ENCODE data around the gene CD59.

CD59 gene

DNA sequence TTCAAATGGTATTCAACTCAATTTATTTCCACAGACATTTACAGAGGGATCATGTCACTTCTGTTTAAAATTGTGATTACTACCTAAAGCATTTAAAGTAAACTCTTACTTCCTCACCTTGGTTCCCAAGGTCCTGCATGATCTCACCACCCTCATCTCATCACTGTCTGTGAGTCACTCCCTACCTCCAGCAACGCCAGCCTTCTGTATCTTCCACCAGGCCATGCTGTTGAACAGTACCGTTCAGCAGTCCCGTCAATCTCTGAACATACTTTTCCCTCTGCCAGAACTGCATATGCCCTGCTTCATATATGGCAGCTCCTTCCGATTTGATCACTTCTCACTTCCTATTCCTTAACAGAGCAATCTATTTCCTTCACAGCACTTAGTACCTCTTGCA lies 36.1 kb upstream of the CD59 start:
- Mint-ChIP-seq H3K4me1 (peaks cover 53% of the 10 kb centered on the region), H3K9me3 (no peaks in the 10 kb centered on the region), H3K27me3 (no peaks in the 10 kb centered on the region), H3K4me3 (peak overlapping the region; percentile 99), H3K36me3 (ENCODE audit: insufficient read depth) (peaks cover 41% of the 10 kb centered on the region), H3K27ac (ENCODE audit: low read depth) (peak overlapping the region; percentile 3)
- ATAC-seq (replicated peaks; ENCODE audit: extremely low read depth, poor library complexity, severe bottlenecking) (no peak), DNase-seq (ENCODE audit: low spot score in 2 of 2) (no peak)

DNA sequence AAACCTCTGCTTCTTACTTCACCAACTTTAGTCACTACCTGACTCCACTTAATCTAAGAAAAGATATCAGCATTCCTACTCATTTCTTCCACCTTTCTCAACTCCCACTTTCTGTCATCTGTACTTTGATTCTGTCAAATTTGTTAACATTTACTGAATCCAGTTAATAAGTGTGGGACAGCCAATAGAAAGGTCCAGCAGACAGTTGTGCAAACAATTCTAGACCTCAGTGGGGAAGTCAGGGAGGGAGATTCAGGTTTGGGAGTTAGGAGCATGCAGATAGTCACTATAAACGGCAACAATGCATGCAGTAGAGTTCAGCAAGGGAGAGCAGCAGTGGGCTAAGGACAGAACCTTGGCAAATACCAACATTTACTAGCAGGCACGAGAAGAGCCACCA lies 34.0 kb upstream of the CD59 start:
- DNase-seq (ENCODE audit: low spot score in 2 of 2) (no peak), ATAC-seq (replicated peaks; ENCODE audit: extremely low read depth, poor library complexity, severe bottlenecking) (no peak)
- peaks cover 58% of the 10 kb centered on the region for H3K36me3 Mint-ChIP-seq (ENCODE audit: insufficient read depth)
- H3K9me3 Mint-ChIP-seq, result no peaks in the 10 kb centered on the region
- H3K27ac Mint-ChIP-seq (ENCODE audit: low read depth), result no peak overlapping the region
- peaks cover 53% of the 10 kb centered on the region for H3K4me1 Mint-ChIP-seq
- H3K4me3 Mint-ChIP-seq, result no peak overlapping the region
- no peaks in the 10 kb centered on the region for H3K27me3 Mint-ChIP-seq

DNA sequence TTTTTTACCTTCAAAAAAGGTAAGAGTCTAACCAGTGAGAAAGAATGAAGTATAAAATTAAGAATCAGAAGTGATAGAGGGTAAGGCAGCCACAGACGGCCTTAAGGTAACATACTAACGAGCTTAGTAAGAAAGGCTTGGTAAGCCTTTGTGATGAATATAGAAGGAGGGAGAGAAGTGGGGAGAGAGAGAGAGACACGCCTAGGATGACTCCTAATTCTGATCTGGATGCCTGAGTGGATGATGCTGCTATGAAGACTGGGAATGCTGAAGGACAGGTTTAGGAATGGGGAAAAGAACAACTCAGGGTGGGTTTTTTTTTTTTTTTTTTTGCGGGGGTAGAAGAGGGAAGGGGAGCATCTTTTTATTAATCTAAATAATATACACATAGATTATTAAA lies 33.3 kb upstream of the CD59 start:
- Mint-ChIP-seq H3K27me3 (no peaks in the 10 kb centered on the region), H3K9me3 (no peaks in the 10 kb centered on the region), H3K4me3 (no peak overlapping the region), H3K4me1 (peaks cover 48% of the 10 kb centered on the region), H3K27ac (ENCODE audit: low read depth) (no peak overlapping the region), H3K36me3 (ENCODE audit: insufficient read depth) (peaks cover 57% of the 10 kb centered on the region)
- no peak for ATAC-seq (replicated peaks; ENCODE audit: extremely low read depth, poor library complexity, severe bottlenecking)
- no peak for DNase-seq (ENCODE audit: low spot score in 2 of 2)

DNA sequence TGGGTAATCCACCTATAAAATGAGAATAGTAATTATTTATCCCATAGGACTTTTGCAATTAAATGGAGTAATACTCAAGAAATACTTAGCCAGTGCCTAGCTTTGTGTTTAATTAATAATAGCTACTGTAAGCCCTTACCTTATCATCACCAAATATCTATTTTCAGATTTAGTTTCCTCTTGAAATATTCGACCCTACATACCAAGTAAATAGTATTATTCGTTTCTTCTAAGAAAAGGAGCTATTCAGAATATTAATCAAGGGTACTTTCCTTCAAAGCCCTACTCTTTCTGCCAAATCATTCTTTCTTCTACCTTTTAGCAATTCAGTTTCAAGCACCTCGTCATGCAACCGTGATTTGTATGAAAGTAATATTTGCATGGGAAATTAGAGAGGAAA lies 31.4 kb upstream of the CD59 start:
- ATAC-seq (replicated peaks; ENCODE audit: extremely low read depth, poor library complexity, severe bottlenecking) (no peak), DNase-seq (ENCODE audit: low spot score in 2 of 2) (no peak)
- peaks cover 57% of the 10 kb centered on the region for H3K36me3 Mint-ChIP-seq (ENCODE audit: insufficient read depth)
- H3K27me3 Mint-ChIP-seq, result no peaks in the 10 kb centered on the region
- no peaks in the 10 kb centered on the region for H3K9me3 Mint-ChIP-seq
- peaks cover 35% of the 10 kb centered on the region for H3K4me1 Mint-ChIP-seq
- H3K27ac Mint-ChIP-seq (ENCODE audit: low read depth), result no peak overlapping the region
- H3K4me3 Mint-ChIP-seq, result no peak overlapping the region

DNA sequence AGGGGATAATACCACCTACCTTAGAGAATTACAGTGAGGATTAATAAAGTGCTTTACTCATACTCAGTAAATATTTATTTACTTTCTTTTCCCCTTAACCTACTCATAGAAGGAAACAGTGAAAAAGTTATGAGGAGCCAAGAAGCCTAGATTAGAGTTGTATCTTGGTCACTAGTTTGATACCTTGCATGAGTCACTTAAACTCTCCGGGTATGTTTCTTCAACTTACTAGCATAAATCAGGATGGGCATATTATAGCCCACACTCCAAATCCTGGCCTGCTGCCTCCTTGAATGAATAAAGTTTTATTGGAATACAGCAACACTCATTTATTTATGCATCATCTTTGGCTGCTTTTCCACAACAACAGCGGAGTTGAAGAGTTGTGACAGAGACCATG lies 29.9 kb upstream of the CD59 start:
- ATAC-seq (replicated peaks; ENCODE audit: extremely low read depth, poor library complexity, severe bottlenecking) (no peak), DNase-seq (ENCODE audit: low spot score in 2 of 2) (no peak)
- no peak overlapping the region for H3K4me3 Mint-ChIP-seq
- H3K36me3 Mint-ChIP-seq (ENCODE audit: insufficient read depth), result peaks cover 59% of the 10 kb centered on the region
- peaks cover 35% of the 10 kb centered on the region for H3K4me1 Mint-ChIP-seq
- H3K9me3 Mint-ChIP-seq, result no peaks in the 10 kb centered on the region
- H3K27ac Mint-ChIP-seq (ENCODE audit: low read depth), result no peak overlapping the region
- H3K27me3 Mint-ChIP-seq, result no peaks in the 10 kb centered on the region

DNA sequence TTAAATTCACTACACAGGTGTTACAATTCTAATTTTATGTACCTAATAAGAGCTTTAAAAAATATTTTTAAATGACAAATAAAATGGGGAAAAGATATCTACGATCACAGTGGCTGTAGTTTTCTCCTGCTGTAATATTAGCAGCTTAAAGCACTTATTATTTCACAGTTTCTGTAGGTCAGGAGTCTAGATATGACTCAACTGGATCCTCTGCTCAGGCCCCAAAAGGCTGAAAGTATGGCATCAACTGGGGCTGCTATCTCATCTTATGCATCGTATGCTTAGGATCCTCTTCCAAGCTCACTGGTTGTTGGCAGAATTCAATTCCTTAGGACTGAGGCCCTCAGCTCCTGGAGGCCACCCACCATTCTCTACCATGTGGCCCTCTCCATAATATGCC lies 25.2 kb upstream of the CD59 start:
- DNase-seq (ENCODE audit: low spot score in 2 of 2) (no peak), ATAC-seq (replicated peaks; ENCODE audit: extremely low read depth, poor library complexity, severe bottlenecking) (no peak)
- peaks cover 40% of the 10 kb centered on the region for H3K4me1 Mint-ChIP-seq
- H3K4me3 Mint-ChIP-seq, result no peak overlapping the region
- peaks cover 61% of the 10 kb centered on the region for H3K36me3 Mint-ChIP-seq (ENCODE audit: insufficient read depth)
- no peaks in the 10 kb centered on the region for H3K27me3 Mint-ChIP-seq
- no peak overlapping the region for H3K27ac Mint-ChIP-seq (ENCODE audit: low read depth)
- H3K9me3 Mint-ChIP-seq, result no peaks in the 10 kb centered on the region

DNA sequence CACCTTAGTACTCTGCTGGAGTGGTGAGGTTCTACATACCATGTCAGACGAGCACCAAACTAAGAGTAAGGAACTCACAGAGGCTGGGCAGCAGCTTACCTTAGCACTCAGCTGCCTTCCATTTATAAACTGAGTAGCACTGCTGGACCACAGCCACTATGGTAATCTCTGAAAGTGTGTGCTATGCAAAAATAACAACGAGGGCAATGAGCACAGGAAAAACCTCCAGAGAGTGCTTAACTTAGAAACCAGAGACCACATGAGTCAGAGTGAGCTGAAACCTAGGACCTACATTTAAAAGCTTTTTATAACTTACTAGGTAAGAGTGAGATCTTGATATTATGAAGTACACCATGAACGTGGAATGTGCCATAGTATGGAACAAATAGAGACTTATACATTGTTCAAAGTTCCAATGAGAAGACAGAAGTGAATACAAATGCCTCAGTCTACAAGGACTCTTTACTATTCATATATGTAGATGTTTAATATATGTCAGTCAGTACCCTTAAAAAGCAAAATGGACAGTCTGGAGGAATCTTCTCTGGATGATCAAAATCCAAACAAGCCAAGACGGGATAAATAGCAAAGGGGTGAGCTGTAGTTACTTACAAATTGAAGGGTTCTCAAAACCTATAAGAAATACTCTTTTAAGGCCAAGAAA lies 17.2 kb upstream of the CD59 start:
- no peak for DNase-seq (ENCODE audit: low spot score in 2 of 2)
- Mint-ChIP-seq H3K4me3 (no peak overlapping the region), H3K4me1 (no peaks in the 10 kb centered on the region), H3K27me3 (no peaks in the 10 kb centered on the region), H3K27ac (ENCODE audit: low read depth) (no peak overlapping the region), H3K9me3 (no peaks in the 10 kb centered on the region), H3K36me3 (ENCODE audit: insufficient read depth) (peaks cover 55% of the 10 kb centered on the region)
- no peak for ATAC-seq (replicated peaks; ENCODE audit: extremely low read depth, poor library complexity, severe bottlenecking)

DNA sequence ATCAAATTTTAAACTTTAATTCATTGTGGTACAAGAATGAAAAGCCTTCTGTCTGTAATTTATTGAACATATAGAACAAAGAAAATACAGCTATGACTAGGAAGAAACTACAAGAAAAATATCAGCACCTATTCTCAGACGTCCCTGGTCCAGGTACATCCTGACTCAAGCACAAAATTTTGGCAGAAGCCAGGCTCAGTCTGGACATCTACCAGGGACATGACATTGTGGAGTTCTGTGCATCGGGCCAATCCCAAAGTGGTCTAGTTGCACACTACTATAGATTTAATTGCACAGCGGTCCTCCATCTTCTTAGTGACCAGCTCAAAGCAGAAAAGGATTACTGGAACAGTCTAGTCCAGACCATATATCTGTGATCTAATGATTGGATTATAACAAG lies 15.7 kb upstream of the CD59 start:
- Mint-ChIP-seq H3K4me1 (no peaks in the 10 kb centered on the region), H3K27me3 (no peaks in the 10 kb centered on the region), H3K4me3 (no peak overlapping the region), H3K27ac (ENCODE audit: low read depth) (no peak overlapping the region), H3K36me3 (ENCODE audit: insufficient read depth) (peaks cover 59% of the 10 kb centered on the region), H3K9me3 (no peaks in the 10 kb centered on the region)
- DNase-seq (ENCODE audit: low spot score in 2 of 2) (no peak), ATAC-seq (replicated peaks; ENCODE audit: extremely low read depth, poor library complexity, severe bottlenecking) (no peak)

DNA sequence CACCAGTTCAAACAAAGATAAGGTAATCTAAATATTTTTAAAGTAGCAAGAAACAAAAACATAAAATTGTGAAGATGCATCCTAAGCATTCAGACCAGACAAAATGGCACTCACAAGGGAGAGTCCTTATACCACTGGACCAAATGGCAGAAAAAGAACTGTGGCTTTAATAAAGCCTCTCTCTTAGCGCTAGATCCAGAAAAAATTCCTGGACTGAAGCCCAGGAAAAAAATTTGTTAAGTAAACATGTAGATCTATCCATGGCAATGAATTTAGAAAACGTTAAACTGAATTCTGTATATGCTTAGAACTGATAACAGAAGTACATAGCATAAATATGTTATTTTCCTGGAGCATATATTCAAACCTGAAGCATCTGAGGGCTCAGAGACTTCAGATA lies 11.8 kb upstream of the CD59 start:
- H3K4me1 Mint-ChIP-seq, result no peaks in the 10 kb centered on the region
- ATAC-seq (replicated peaks; ENCODE audit: extremely low read depth, poor library complexity, severe bottlenecking) (no peak), DNase-seq (ENCODE audit: low spot score in 2 of 2) (no peak)
- H3K9me3 Mint-ChIP-seq, result no peaks in the 10 kb centered on the region
- H3K27me3 Mint-ChIP-seq, result no peaks in the 10 kb centered on the region
- no peak overlapping the region for H3K4me3 Mint-ChIP-seq
- H3K27ac Mint-ChIP-seq (ENCODE audit: low read depth), result no peak overlapping the region
- peaks cover 61% of the 10 kb centered on the region for H3K36me3 Mint-ChIP-seq (ENCODE audit: insufficient read depth)

DNA sequence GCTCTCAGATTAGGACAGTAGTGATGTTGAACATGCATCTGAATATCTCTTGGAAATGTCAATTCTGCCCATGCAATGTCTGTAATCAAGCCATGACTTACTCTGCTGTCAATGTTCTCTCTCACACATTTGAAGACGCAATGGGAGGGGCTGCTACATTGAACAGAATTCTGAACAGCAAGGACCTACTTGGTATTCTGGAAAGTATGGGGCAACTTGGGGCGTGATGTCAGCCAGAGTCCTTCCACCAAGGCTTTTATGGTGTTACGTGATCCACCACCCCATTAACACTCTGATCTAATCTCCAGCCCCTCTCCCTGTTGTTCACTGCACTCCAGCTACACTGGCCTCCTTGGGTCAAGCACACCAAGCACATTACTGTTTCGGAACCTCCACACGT lies 7.1 kb upstream of the CD59 start:
- Mint-ChIP-seq H3K4me3 (no peak overlapping the region), H3K4me1 (no peaks in the 10 kb centered on the region), H3K9me3 (no peaks in the 10 kb centered on the region), H3K27ac (ENCODE audit: low read depth) (no peak overlapping the region), H3K36me3 (ENCODE audit: insufficient read depth) (peaks cover 45% of the 10 kb centered on the region), H3K27me3 (no peaks in the 10 kb centered on the region)
- DNase-seq (ENCODE audit: low spot score in 2 of 2) (no peak), ATAC-seq (replicated peaks; ENCODE audit: extremely low read depth, poor library complexity, severe bottlenecking) (no peak)

DNA sequence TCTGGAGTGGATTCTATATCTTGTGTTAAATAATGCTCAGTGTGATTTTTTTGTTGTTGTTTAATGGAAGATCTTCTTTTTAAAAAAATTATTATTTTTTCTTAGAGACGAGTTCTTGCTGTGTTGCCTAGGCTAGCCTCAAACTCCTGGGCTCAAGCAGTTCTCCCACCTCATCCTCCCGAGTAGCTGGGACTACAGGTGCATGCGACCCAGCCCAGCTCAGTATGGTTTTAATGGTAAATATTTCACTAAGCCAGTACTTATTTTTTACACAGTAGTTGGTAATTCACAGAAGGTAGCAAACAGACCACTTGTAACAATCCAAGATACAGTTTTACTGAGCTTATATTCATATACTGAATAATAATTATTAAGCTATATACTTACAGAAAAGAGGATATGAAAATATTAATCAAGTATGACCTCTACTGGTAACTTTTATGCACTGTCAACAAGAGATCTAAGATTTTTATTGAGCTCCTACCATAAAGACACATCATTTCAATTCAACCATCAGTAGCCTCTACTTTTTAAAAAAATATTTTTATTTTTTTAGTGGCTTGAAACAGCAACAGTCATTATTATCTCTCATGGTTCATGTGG lies 6.1 kb upstream of the CD59 start:
- DNase-seq (ENCODE audit: low spot score in 2 of 2), result no peak
- no peaks in the 10 kb centered on the region for H3K9me3 Mint-ChIP-seq
- peak; percentile 34 for ATAC-seq (replicated peaks; ENCODE audit: extremely low read depth, poor library complexity, severe bottlenecking)
- no peaks in the 10 kb centered on the region for H3K4me1 Mint-ChIP-seq
- H3K27me3 Mint-ChIP-seq, result no peaks in the 10 kb centered on the region
- H3K36me3 Mint-ChIP-seq (ENCODE audit: insufficient read depth), result peaks cover 36% of the 10 kb centered on the region
- no peak overlapping the region for H3K27ac Mint-ChIP-seq (ENCODE audit: low read depth)
- no peak overlapping the region for H3K4me3 Mint-ChIP-seq

DNA sequence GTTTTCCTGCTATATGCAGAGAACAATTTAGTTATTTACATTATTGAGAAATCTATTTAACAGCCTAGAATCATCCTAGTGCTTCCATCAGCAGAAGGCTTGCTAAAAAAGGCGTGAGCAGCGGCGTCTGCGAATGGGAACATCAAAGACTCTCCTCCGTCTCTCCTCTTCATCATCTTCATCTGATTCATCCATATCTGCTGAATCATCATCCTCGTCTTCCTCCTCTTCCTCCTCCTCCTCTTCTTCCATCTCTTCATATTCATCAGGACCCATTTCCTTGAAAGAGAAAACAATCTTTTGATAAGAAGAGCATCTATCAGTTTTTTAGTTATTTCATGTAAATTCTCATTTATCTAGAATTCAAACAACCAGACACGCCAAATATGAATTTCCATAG lies 5.6 kb upstream of the CD59 start:
- Mint-ChIP-seq H3K27ac (ENCODE audit: low read depth) (no peak overlapping the region), H3K27me3 (no peaks in the 10 kb centered on the region), H3K36me3 (ENCODE audit: insufficient read depth) (peaks cover 34% of the 10 kb centered on the region), H3K9me3 (no peaks in the 10 kb centered on the region), H3K4me3 (no peak overlapping the region), H3K4me1 (no peaks in the 10 kb centered on the region)
- ATAC-seq (replicated peaks; ENCODE audit: extremely low read depth, poor library complexity, severe bottlenecking) (no peak), DNase-seq (ENCODE audit: low spot score in 2 of 2) (no peak)

DNA sequence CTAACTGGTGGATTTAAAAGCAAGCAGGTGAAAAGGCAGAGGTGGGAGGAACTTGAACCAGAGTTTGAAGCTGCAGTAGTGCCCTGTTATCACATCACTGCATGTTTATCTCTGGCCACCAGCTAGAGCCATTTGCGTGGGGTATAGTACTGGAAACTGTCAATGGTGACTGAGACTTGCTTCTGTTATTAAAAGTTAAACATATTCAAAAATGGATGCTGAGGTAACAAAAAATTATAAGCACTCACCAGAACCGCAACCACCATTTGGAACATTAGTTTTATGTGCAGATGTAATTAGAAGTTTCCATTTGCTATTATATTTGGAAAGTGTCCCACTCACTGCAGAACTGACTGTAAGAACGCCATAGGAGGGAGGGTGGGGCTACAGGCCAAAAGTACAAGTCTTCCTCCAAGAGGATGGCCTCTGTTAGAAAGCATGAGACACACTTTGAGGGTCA lies 1.2 kb upstream of the CD59 start:
- Mint-ChIP-seq H3K4me1 (peaks cover 19% of the 10 kb centered on the region), H3K9me3 (no peaks in the 10 kb centered on the region), H3K27ac (ENCODE audit: low read depth) (peak overlapping the region; percentile 3), H3K27me3 (no peaks in the 10 kb centered on the region), H3K36me3 (ENCODE audit: insufficient read depth) (peaks cover 7% of the 10 kb centered on the region), H3K4me3 (peak overlapping the region; percentile 86)
- ATAC-seq (replicated peaks; ENCODE audit: extremely low read depth, poor library complexity, severe bottlenecking), result no peak
- no peak for DNase-seq (ENCODE audit: low spot score in 2 of 2)

Measured in central memory CD8-positive, alpha-beta T cell (primary cell).